ENCODE results near the gene UROC1. TPM values are rescaled to one million over a fixed set of nuclear protein-coding genes. Genes with fewer than 3 reads are reported as not detected.
A peak's percentile ranks its signal among the peaks of the same experiment; 100 is the strongest.

The UROC1 gene
- total RNA-seq, 1 donor from 2014 or later: not detected

DNA sequence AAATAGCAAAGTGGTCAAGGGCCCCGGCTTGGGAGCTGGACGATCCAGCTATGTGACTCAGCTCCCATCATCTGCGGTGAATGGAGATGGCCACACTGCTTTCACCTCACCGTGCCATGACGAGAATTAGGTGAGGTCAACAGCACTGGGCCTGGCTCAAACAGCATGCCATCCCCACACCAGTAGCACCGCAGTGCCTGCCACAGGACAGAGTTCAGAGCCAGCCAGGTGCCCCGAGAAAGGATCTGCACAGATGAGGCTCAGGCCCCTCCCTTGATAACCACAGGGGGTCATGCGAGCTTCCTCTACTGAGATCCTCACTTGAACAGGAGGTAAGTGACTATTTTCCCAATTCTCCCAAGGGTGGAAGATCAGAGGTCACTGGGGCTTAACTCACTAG, 71.3 kb downstream of the UROC1 start:
- DNase-seq (ENCODE audit: low spot score): no peak

DNA sequence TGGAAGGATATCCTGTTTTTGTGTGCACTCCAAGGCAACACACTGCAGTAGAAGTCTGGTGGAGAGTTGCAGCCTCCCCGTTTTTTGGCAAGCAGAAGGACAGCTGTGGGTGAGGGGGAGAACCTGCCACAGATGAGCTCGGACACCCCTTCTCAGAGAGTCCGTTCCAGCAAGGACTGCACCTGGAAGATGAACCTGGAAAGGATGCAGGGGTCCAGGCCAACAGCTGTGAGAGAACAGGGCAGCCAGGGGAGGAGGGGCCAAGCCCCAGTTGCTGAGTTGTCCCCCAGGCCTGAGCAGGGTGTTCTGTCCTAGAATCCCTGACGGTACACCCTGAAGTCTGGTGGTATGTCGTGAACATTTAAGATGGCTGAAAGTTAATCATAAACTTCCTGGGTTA, 72.1 kb downstream of the UROC1 start:
- DNase-seq (ENCODE audit: low spot score): peak; percentile 81

DNA sequence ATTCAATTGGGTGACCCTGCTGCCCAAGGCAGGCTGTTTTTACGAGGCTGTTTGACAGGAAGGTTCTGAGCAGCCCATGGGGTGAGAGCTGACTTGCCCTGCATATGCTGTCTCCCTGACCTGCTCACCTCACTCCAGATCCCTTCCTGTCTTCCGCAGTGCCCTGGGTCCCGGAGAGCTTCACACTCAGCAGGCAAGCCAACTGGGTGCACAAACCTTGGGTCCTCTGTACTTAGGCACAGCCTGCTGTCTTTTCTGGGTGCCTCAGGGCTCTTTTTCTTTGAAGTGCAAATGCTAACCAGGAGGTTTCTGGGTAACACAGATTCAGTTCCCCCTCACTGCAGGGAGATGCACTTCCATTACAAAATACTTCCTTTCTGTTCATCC, 74.7 kb downstream of the UROC1 start:
- DNase-seq (ENCODE audit: low spot score): peak; percentile 60

DNA sequence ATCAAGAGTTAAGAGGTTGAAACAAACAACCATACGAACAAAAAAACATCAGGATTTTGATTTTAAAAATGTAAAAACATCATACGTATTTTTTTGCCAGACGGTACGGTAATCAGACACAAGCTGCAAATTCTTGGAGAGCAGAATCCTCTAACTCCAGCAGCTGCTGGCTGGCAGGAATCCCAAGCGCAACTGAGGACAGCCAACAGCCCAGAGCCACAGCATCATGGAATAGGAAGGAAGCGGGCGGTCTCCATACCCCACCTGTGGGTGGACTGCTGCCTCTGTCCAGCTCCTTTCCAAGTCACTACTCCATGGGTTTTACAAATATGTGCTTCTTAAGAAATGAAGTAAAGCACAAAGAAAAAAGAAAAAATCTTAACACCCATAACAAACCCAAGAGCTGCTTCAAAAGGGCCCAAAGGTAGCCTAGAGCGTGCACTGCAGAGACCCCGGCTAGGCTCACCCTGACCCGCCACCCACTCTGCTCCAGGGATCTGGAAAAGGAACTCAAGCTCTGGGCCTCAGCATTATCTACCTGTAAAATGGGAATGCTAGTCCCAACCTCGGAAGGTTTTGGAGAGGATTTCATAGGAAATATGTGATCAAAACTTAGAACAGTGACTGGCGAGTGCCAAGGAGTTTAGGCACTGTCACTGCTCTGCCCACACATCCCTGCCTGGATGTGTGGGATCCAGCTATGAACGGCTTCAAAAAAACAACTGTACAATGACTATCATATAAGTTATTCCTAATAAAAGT, 75.3 kb downstream of the UROC1 start:
- peak; percentile 47 for DNase-seq (ENCODE audit: low spot score)

DNA sequence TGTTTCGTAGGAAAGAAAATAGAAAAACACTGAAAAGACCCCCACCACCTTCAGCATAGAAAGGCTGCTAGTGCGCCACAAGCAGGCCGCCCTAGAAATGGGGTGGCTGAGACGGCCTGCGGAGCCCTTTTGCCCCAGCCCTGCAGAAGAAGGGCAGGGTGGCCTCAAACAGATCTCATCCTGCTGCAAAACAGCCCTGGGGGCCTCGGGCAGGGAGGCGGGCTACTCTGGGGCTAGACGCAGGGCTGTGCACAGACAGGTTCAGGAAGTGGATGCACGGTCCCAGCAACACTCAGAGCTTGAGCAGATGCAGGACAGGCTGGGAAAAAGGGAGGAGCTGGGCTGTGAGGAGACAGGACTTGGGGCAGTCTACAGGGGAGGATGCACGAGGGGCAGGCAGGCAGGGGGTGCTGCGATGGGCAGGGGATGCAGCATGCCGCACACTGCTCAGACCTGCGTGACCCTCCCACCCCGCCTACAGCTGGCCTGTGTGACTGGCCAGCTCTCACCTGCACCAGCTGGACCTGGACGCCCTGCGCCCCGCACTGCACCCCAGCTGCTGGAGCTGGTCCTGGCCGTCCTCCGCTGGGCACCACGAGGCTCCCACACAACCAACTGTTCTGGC, 76.2 kb downstream of the UROC1 start:
- peak; percentile 69 for DNase-seq (ENCODE audit: low spot score)

DNA sequence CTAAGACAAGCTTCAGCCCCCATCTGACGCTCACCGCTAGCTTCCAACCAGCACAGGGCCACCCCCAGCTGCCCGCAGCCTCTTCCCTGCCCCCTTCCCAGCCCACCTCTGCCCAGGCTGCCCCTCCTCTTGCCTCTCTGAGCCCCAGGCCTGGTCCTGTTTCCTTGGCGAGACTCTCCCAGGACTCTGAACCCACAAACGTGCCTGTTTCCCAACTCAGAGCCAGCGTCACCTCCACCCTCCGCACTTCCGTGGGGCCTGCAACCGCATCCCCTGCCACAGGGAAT, 76.9 kb downstream of the UROC1 start:
- DNase-seq (ENCODE audit: low spot score): peak; percentile 62

DNA sequence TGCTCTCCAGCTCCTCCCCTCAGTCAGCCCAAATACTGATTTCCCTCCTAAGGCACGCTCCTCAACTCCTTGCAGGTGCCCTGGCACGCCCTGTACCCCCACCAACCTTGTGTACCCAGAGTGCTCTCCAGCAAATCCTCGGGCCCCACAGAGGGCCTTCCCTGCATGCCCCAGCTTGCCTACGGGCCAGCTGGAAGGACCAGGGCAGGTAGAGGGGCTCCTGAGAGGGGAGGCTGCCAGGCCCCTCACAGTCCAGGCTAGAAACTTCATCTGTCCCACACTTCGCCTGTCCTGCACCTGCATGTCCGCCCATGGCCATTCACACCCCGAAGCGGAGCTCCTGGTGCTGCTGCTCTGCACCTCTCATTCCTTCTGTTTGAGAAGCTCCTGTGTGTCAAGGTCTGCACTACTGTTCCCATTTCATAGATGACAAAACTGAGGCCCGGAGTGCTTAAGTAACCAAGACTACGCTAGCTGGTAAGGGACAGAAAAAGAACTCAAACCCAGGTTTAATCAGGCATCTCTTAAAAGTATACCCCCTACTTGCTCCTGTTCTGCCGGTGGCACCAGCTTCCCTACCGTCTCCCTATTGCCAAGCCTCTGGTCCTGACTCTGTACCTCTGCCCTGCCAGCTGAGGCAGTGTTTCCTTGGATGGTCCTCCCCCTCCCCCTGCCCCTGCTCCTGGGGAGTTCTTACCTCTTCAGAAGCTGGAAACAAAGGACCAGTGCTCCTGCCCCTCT, 77.4 kb downstream of the UROC1 start:
- DNase-seq (ENCODE audit: low spot score): peak; percentile 65

DNA sequence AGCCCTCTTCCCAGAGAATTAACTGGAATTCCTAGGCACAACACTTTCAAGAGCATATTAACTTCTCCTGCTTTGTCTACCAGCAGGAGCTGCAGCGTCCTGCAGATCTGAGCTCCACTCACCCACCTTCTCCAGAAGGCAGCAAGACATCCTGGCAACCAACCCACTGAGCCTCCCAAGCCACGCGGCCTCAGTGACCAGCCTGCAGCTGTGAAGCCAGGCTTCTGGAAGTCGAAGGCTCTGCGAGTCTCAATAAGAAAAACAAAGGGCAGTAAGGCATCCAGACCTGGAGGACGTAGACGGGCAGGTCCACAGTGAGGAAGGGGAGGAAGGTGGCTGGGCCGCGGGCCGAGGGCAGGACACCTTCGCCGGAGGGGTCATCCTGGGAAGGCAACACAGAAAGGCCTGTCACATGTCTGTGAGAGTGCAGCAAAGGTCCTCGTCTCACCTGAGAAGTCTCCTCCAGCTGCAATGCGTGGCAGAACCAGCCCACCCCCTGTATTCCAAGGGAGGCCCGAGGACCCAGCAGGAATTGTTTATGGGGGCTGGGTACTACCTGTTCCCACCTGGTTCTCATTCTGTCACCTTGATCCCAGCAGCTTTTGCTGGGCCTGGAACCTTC, 78.1 kb downstream of the UROC1 start:
- DNase-seq (ENCODE audit: low spot score): peak; percentile 87

DNA sequence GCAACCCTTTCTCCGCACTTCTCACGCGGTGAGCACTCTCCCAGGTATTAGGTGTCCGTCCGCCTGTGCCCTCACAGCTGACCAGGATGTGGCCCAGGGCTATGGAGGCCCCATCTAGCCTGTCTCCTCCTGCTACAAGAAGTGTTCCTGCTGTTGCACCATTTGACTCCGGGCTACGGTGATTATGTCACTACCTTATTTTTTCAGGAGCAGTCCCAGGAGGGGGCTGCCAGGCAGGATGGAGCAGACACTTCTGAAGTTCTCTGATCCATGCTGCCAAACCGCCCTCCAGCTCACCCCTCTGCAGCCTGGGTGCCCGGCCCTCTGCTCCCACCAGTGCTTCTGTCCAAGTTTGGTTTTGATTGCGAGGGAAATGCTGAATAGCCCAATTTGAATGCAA, 78.8 kb downstream of the UROC1 start:
- DNase-seq (ENCODE audit: low spot score): peak; percentile 86

DNA sequence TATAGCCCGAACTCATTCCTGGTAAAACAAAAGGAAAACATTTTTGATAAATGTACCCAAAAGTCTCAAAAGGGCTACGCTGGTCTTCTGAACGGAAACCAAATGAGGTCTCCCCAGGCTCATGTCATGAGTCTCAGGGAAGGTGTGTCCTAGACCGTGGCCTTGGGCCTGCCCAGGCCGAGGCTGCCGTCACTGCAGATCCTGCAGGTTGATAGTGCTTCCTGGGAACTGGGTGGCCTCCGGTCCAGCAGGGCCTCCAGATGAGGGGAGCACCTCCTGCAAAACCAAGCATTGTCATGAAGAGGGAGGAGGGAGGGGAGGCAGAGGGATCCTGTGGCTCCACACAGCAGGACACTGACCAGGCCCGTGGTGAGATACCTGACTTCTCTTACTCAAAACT, 79.4 kb downstream of the UROC1 start:
- peak; percentile 78 for DNase-seq (ENCODE audit: low spot score)

DNA sequence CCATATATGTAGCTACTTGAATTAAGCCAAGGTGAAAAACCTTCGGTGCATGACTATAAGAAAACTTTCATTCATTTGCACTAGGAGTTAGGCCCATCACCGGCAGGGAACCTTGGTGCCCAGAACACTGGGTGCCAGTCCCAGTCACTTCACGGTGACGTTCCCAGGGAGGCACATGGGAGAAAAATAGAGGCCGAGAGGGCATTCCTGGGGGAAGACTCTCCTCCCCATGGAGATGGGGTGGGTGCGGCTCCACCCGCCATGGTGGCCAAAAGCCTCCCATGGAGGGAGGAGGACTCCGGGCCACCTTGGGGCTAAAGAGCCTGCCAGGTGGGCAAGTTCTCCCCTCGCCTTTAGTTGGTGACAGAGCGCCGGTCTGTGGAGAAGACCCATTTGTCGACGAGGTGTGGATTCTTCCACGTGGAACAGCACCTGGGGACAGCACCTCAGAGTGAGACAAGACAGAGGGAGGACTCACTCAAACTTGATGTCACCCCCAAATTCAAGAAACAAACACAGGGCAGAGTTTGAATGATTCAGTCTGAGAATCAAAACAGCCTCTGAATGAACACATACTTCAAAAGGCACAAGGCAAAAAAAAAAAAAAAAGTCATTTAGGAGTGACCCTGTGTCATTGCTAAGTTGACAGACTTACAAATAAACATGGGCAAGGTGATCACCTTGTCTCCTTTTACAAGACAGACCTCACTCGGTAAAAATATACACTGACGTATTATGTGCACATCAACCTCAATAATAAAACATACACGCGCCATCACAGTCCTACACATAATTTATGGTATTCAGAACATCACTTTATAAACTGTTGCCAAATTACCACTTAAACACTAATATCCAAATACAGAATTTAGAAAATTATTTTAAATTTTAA, 80.5 kb downstream of the UROC1 start:
- peak; percentile 82 for DNase-seq (ENCODE audit: low spot score)

DNA sequence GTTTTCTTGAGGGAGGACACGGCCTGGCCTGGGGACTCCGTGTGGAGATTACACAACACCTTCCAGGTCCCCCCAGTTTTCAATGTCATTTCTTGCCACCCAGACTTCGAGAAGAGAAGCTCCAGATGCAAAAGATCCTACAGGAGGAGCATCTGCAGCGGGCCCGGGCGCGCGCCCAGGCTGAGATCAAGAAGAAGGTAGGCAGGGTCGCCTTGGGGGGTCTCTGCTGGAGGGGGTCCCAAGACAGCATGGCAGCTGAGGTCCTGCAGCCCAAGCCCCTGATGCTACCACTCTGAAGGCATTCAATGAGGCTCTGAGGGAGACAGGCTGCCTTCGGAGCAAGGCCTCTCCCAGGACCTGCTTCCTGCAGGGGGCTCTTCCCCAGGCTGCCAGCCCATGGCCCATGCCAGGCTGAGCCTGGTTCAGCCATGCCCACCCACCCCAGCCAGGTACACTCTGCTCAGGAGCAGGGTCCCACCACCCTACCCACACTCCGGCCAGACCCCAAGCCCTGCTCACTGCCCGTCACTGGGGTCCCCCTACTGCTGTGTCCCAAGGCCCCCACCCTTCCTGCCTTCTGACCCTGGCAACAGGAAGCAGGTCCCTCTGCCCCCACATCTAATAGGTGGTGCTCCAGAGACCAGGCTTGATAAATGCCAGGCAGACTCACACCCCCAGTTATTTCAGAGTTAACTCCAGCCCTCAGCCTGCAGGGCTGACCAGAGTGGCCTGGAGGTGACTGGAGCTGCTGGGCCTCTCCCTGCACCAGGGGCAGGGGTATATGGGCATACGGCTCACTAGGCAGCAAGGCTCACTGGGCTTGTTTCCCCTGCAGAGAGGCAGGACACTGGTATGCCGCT, 81.9 kb downstream of the UROC1 start:
- DNase-seq (ENCODE audit: low spot score): peak; percentile 84

DNA sequence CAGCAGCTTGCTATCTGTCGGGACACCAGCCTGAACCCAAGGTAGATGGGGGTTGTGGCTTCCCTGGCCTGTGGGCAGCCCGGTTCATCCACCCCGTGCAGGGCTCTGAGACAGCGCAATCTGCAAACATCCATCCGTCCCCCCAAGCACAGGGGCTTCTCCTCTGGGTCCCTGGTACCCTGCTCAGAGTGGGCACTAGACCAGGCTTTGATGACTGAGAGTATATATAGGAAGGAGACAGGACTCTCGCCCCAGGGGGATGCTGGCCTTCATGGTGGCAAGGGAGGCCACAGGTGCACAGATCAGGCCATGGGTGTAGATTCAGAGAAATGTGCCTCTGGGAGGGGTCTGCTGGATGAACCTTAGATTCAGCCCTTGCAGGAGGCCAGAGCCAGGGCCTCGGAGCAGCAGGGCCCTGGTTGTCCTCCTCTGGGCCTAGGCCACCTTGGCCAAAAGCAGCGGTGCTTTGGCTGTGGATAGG, 82.6 kb downstream of the UROC1 start:
- DNase-seq (ENCODE audit: low spot score): peak; percentile 82

DNA sequence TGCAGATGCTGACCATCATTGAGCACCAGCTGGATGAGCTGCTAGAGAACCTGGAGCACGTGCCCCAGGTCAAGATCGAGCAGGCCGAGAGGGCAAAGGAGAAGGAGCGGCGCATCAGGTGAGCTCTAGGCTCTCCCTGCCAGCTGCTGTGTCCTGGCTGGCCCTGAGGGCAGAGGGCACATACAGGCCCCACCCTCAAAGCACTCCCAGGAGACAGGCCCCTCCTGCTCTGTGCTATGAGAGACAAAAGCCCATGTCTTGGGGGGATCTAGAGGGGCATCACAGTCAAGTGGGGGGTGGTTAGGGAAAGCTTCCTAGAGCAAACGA, 83.3 kb downstream of the UROC1 start:
- DNase-seq (ENCODE audit: low spot score): no peak

DNA sequence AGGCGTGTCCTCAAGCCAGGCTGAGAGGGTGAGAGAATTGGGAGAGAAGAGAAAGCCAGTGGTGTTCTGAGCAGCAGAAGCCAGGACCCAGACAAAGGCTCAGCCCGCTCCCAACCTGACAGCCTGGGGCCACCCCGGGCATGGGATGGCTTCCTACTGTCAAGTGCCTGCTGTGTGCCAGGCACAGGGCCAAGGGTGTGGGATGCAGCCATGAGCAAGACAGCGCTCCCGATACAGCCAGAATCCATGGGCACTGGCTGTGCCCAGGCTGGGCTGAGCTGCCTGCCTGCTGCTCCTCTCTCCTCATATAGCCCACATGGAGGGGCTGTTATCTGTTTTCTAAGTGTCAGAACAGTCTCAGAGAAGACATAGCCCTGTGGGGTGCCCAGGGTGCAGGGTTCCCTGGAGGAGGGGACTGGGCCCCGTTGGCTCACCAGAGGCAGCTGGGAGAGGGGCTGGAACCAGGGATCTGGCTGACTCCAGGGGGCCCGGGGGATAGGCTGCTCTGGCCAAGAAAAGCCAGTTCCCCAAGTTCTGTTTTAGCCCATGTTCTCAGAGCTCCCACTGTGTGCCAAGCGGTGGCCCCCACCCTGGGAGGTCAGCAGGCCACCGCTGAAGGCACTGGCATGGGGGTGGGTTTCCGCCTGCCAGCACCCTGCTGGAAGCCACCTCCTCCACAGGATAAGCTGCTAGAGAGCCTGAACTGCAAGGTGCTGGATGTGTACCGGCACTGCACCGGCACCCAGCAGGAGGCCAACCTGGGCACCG, 83.9 kb downstream of the UROC1 start:
- DNase-seq (ENCODE audit: low spot score): peak; percentile 79

DNA sequence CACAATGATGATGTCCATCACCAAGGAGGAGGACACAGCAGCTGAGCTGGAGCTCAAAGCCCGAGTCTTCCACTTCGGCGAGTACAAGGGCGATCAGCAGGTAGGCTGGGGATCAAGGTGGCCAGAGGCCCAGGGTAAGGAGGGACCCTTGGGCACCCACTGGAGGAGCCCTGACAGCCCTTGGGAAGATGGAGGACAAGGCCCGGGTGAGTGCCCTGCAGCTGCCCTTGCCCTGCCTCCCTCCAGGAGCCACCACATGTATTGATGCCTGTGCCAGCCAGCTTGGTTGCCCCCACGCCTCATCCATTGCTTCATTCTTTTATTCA, 84.5 kb downstream of the UROC1 start:
- DNase-seq (ENCODE audit: low spot score): peak; percentile 49

DNA sequence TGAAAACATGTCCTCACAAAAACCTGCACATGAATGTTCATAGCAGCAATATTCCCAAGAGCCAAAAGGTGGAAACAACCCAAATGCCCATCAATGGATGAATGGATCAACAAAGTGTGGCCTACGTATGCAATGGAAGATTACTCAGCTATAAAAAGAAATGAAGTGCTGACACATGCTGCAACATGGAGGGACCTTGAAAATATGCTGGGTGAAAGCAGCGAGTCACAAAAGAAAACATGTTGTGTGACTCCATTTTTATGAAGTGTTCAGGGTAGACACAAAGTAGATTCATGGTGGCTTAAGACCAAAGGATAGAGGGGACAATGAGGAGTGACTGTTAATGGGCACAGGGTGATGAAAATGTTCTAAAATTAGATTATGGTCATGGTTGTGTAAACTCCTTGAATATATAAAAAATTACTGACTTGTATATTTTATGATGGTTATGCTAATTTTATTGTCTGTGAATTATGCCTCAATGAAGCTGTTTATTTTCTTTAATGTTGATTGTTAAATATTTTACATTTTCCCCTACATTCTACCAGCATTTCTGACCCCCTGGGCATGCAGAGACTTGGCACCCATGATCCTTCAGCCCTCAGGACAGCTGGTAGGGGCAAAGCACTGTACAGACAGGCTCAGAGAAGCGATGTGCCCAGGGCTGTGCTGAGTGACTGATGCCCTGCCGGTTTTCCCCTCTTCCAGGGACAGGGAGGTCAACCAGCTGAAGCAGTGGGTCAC, 85.0 kb downstream of the UROC1 start:
- no peak for DNase-seq (ENCODE audit: low spot score)

Data from mesenteric fat pad (tissue), 1 donor.